Suppressor macrophage treated with lipopolysaccharide for 1 hour (primary cell): ENCODE measurements around the gene SVOPL.
"Not testable (repeated sequence)": the region's sequence is repeated elsewhere in the genome, so short reads cannot be mapped to it uniquely, and the experiment has no call there.

ENCODE experiments used
- DNase-seq, 3 donors: peaks; one replicate each; pipeline ENCODE4 v3.0.0-alpha.2; 2020 to 2022

Gene SVOPL, protein sequence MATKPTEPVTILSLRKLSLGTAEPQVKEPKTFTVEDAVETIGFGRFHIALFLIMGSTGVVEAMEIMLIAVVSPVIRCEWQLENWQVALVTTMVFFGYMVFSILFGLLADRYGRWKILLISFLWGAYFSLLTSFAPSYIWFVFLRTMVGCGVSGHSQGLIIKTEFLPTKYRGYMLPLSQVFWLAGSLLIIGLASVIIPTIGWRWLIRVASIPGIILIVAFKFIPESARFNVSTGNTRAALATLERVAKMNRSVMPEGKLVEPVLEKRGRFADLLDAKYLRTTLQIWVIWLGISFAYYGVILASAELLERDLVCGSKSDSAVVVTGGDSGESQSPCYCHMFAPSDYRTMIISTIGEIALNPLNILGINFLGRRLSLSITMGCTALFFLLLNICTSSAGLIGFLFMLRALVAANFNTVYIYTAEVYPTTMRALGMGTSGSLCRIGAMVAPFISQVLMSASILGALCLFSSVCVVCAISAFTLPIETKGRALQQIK

DNA sequence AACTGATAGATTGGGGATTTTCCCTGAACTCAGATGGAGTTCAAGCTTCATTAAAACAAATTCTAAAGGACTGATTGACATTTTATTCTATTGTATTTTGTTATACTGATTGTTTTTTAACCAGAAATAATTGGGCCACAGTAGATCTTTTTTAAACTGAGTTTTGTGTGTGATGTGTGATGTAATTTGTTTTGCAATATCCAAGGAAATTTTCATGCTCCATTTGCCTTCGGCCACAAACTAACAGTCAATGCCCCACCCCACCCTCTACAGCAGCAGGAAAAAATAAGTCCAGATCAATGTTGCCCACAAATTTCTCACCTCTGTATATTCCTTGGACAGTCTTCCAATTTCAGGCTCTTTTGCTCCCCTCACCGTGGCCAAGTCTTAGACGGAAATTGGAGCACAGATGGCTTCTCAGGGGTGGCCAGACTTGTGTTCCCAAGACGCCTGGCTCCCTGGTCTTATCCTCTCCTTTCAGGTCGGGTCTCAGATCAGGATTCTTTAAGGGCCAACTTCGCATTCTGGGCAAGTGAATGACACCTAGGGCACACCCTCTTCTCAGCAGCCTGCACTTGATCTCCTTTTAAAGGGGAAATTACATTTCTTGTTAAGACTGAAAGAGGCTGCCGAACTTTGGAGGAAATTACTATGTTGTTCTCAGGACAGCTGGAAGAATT is at the start of gene SVOPL:
SVOPL (minus strand) TSS at position 506 of the 680 bp plus-strand sequence. CDS start 22,317 bp downstream, outside the sequence.
- DNase-seq = peak in 1 of 3 donors; percentile 6

GRCh38 chr7:138750473-138750872 is 49.3 kb upstream of the SVOPL start:
- no peak for DNase-seq

GRCh38 chr7:138749960-138750359 is 48.8 kb upstream of the SVOPL start:
- no peak for DNase-seq

GRCh38 chr7:138748666-138749065 is 47.5 kb upstream of the SVOPL start:
- DNase-seq = no peak

DNA sequence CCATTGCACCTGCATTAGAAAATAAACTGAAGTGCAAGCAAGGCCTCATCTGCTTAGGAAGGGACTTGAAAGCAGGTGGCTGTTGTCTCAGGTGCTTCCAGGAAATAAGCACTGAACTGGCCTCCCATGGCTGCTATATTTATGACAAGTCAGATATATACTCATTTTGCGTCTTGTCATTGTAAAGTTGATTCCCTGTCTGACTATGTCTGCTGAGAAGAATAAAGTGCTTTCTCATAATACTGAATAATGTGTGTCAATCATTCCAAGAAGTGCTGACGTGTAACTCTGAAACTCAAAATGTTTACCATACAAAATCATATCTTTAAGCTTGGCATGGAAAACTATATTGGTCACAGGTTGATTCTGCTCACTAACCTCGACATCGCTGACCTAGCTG is 44.9 kb upstream of the SVOPL start:
- DNase-seq = no peak

- DNase-seq = no peak
Observed at GRCh38 chr7:138745189-138745588, 44.0 kb upstream of the SVOPL start.

DNA sequence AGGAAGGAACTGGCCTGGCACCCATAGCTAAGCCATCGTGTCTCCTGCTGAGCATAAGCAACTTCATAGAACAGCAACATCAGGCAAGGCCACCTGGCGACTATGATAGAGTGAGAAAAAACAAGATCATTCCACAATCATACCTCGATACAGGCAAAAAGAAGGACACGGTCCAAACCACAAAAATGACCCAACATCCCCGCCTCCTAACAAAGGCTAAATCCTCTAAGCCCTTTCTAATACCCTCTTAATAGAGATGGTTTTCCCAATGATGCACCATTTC is 40.2 kb upstream of the SVOPL start:
- no peak for DNase-seq

GRCh38 chr7:138739859-138740258 is 38.7 kb upstream of the SVOPL start:
- no peak for DNase-seq

GRCh38 chr7:138738551-138739335 is 37.6 kb upstream of the SVOPL start:
- DNase-seq = peak; percentile 82 to 90 (median 87)

DNA sequence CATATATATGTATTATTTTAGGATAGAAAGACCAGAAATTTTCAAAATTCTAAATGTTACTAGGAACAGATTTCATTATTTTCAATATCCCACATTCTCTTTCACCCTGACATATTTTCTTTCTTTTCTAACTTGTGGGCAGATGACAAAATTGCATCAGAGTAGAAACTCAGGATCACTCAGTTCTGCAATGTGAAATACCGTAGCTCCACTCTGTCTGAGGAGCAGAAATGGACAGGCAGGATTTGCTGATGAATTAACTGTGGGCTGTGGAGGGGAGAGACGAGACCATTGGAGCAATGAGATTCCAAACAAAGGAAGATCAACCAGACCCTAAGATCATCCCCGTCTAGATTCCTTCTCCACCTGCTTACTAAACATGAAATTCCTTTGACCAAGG is 37.0 kb upstream of the SVOPL start:
- peak; percentile 18 to 28 (median 21) for DNase-seq

- DNase-seq = no peak
Observed at GRCh38 chr7:138735399-138735798, 34.2 kb upstream of the SVOPL start.

GRCh38 chr7:138731733-138732132 is 30.6 kb upstream of the SVOPL start:
- not testable (repeated sequence) for DNase-seq

- no peak for DNase-seq
Observed at GRCh38 chr7:138729444-138729843, 28.3 kb upstream of the SVOPL start.

DNA sequence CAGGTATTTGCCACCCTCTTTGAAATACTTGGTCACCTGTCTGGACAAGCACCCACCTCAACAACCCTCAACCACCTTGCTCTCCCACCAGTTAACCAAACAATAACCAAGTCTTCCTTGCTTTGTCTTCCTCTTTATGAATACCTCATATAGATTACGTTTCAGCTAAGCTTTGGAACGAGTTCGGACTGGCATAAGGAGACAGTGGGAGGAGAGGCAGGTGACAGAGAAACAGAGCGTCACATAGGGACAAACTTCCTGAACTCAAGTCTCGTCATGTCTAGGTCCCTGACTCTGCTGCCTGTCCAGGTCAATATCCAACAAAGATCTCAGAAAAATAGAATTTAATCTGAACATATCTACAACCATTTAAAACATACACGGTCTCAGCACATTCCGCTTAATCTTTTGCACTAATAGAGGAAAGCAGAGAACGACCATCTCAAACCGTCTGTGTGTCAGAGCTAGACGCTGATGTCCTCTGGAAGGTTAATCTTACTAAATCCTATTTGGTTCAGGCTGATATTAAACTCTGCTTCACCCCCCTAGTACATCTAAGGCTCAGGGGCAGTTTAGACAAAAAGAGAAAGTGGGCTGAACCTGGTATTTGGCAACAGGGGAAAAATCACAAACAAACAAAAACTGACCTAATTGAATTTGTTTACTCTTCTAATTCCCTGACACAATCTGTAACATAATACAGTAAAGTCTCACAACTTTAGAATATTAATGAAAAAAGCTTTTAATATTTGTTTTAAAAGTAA is 26.4 kb upstream of the SVOPL start:
- no peak for DNase-seq

GRCh38 chr7:138726288-138726687 is 25.1 kb upstream of the SVOPL start:
- DNase-seq = no peak

DNA sequence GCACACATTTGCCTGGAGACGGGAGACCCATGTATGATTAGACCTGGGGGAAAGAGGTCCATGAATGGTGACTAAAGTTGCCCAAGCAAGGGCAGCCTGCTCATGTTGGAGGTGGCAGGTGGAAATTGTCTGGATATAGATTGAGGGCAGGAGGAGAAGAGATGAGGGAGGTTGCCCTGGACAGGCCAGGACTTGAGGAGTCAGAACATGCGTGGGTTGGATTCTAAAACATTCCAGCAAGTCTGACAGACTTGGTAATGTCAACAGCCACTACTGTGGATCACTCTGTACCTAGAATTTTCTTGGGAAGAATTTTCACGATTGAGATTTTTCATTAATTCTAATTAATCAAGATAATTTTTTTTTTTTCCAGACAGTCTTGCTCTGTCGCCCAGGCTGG is 19.1 kb upstream of the SVOPL start:
- no peak for DNase-seq

DNA sequence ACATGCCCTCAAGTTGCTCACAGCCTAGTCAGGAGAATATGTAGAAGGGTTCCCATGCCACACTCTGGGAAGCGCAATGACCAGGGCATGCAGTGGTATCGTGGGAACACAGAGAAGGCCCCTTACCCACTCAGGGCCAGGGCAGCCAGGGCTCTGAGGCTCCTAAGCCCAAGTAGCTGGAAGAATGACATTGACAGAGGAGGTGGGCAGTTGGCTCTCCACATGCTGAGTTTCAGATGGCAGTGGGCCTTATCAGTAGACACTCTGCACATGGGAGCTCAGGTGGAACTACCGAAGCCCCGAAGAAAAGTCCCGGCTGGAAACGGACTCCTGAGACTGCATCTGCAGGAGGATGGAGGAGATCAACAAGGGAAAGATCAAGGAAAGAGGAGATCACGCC is 15.7 kb upstream of the SVOPL start:
- DNase-seq = no peak

- DNase-seq = no peak
Observed at GRCh38 chr7:138713191-138713590, 12.0 kb upstream of the SVOPL start.

- no peak for DNase-seq
Observed at GRCh38 chr7:138712652-138713051, 11.5 kb upstream of the SVOPL start.

DNA sequence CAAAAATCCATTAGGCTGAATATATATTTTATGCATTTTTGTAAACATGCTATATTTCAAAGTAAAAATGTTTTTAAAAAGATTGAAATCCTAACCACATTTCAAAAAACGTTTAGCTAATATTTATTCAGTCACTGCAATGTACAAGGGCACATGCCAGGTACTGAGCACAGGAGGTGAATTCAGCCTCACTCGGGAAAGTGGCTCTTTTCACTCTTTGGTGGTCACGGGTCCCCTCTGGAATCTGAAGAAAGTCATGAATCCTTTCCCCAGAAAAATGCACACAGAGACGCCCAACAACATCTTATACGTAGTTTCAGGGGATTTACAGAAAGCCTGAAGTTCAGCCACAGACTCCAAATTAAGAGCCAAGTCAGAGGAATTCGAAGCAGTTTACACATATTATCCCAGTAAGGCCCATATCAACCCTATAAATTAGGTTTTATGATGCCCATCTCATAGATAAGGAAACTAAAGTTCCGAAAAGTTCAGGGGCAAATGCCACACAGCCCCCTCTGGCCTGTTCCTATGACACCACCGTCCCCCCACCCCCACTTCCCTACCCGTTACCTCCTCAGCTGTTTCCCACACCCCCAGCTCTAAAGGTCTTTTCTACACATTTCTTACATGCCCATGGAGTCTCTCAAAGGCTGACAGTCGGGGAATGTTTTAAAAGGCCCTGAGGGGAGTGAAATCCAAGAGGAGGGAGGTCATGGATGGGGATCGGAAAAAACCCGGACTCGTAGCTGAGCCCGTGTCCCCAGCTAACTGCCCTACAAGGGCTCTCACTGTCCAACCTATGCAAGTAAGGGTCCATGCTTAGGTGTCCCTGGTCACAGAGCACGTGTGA is 9.6 kb upstream of the SVOPL start:
- no peak for DNase-seq

GRCh38 chr7:138705167-138705566 is 4.0 kb upstream of the SVOPL start:
- peak; percentile 48 to 57 (median 54) for DNase-seq

DNA sequence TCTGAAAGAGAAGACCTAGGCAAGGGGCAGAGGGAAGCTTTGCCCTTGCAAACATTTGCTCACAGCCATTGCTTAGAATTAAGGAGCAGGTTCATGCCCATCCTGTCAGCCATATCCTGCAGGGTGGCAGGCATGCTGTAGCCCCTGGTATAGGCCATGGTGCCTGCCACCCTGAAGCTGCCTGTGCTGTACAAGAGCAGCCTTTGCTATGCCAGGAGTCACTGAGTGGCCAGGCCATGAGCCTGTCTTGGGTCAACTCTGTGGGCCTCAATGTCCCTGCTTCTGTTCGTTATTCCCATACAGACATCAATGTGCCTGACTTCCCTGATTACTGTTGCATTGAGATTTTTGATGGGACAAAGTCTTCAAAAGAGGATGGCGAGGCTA is 368 bp upstream of the SVOPL start:
- DNase-seq = no peak
